Parathyroid adenoma (tissue), 2 donors: ENCODE measurements around the gene PRMT5.
A peak's percentile ranks its signal among the peaks of the same experiment; 100 is the strongest.

Experiments
- H2AFZ ChIP-seq: fragments of 300-600 bp; sonication (generic); one replicate; pipeline ENCODE4 v1.7.0; 2017; ENCODE audit warnings: antibody characterized with exemption, mild to moderate bottlenecking
- H3K27ac ChIP-seq: fragments of 300-600 bp; sonication (generic); one replicate; pipeline ENCODE4 v1.7.0; 2017
- H3K27me3 ChIP-seq: fragments of 300-600 bp; sonication (generic); one replicate; pipeline ENCODE4 v1.7.0; 2017; ENCODE audit warnings: low read length; ENCODE audit not compliant: control insufficient read depth, insufficient read depth
- H3K36me3 ChIP-seq: fragments of 300-600 bp; sonication (generic); one replicate; pipeline ENCODE4 v1.7.0; 2017; ENCODE audit warnings: low read length; ENCODE audit not compliant: control insufficient read depth, insufficient read depth
- H3K4me1 ChIP-seq: fragments of 300-600 bp; sonication (generic); one replicate; pipeline ENCODE4 v1.7.0; 2017; ENCODE audit warnings: control low read depth
- H3K4me2 ChIP-seq: fragments of 300-600 bp; sonication (generic); one replicate; pipeline ENCODE4 v1.7.0; 2017; ENCODE audit warnings: low read length
- H3K4me3 ChIP-seq: fragments of 300-600 bp; sonication (generic); one replicate; pipeline ENCODE4 v1.7.0; 2017; ENCODE audit warnings: low read depth, low read length
- H3K79me2 ChIP-seq: fragments of 300-600 bp; sonication (generic); one replicate; pipeline ENCODE4 v1.7.0; 2017; ENCODE audit warnings: control low read depth
- H3K9ac ChIP-seq: fragments of 300-600 bp; sonication (generic); one replicate; pipeline ENCODE4 v1.7.0; 2017; ENCODE audit warnings: mild to moderate bottlenecking
- H3K9me3 ChIP-seq: fragments of 300-600 bp; sonication (generic); one replicate; pipeline ENCODE4 v1.7.0; 2017; ENCODE audit warnings: low read length; ENCODE audit not compliant: control insufficient read depth
- CTCF ChIP-seq: fragments of 300-600 bp; sonication (generic); IDR thresholded peaks from one replicate; pipeline ENCODE4 v1.7.0; 2017; ENCODE audit warnings: antibody characterized with exemption, mild to moderate bottlenecking
- donor health status: primary hyperparathyroidism.

The PRMT5 gene

GRCh38 chr14:22872833-22873520 is 56.2 kb downstream of the PRMT5 start:
- Histone ChIP-seq H3K4me2 (peak overlapping the region; percentile 67), H3K27ac (peak overlapping the region; percentile 94), H3K27me3 (no peaks in the 10 kb centered on the region), H3K4me1 (peaks cover 12% of the 10 kb centered on the region), H3K9ac (peak overlapping the region; percentile 50), H3K79me2 (peaks cover 2% of the 10 kb centered on the region), H3K36me3 (no peaks in the 10 kb centered on the region), H3K9me3 (no peaks in the 10 kb centered on the region), H2AFZ (peak overlapping the region; percentile 85), H3K4me3 (peak overlapping the region; percentile 88)
- no peak for TF ChIP-seq CTCF

DNA sequence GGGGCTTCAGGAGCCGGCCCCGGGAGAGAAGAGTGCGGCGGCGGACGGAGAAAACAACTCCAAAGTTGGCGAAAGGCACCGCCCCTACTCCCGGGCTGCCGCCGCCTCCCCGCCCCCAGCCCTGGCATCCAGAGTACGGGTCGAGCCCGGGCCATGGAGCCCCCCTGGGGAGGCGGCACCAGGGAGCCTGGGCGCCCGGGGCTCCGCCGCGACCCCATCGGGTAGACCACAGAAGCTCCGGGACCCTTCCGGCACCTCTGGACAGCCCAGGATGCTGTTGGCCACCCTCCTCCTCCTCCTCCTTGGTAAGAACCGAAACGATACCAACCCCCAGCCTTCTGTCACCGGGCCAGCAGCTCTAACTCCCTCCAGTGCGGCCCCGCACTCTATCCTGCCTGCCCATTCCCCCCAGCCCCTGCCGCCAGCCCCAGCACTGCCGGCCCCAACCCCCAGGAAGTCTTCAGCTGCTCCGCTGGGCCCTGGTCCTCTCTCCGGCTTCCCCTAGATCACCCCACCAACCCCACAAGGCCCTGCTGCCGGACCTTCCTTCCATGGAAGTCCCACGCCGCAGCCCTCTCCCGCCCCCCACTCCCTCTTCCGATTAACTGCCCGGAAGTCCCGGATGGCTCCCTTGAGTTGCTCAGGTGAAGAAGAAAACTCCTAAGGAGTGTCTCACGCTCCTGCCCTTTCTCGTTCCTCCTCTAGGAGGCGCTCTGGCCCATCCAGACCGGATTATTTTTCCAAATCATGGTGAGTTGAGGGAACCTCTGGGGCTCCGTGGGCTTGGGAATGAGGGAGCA is 56.9 kb downstream of the PRMT5 start:
- peak overlapping the region; percentile 50 for H3K9ac ChIP-seq
- peak overlapping the region; percentile 94 for H3K27ac ChIP-seq
- H3K9me3 ChIP-seq, result no peaks in the 10 kb centered on the region
- H3K4me3 ChIP-seq, result peak overlapping the region; percentile 88
- peaks cover 12% of the 10 kb centered on the region for H3K4me1 ChIP-seq
- peaks cover 2% of the 10 kb centered on the region for H3K79me2 ChIP-seq
- H3K27me3 ChIP-seq, result no peaks in the 10 kb centered on the region
- no peaks in the 10 kb centered on the region for H3K36me3 ChIP-seq
- H2AFZ ChIP-seq, result peak overlapping the region; percentile 85
- peak; percentile 99 for TF ChIP-seq CTCF
- peak overlapping the region; percentile 67 for H3K4me2 ChIP-seq

DNA sequence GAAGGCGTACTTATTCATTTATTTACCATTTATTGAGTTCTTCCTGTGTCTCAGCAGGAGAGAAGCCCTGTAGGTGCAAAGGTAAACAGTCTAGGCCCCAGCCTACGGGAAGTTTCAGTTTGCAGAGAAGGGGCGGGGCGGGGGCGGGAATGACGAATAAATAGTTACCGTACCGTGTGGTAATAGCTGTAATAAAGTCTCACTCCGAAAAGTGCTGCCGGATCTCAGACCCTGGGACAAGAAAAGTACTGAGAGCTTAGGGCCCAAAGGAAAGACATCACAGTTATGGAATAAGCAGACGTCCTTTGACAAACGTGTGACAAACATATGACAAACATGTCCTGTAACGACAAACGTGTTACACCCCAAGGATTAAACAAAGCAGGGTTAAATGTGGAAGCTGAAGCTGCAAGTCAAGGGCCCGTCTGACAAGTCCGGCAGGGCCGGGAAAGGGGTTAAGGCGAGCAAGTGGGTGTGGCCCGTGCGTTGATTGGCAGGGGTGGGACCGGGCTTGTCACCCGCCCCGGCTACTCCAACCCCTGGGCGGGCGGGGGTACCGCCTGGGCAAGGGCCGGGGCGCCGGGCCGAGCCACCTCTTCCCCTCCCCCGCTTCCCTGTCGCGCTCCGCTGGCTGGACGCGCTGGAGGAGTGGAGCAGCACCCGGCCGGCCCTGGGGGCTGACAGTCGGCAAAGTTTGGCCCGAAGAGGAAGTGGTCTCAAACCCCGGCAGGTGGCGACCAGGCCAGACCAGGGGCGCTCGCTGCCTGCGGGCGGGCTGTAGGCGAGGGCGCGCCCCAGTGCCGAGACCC is 57.7 kb downstream of the PRMT5 start, which contains the start of gene LRP10:
Gene LRP10, plus strand, starts transcription at position 517 of the 809 bp plus-strand sequence. CDS start 564 bp downstream, outside the sequence.
- H3K4me1 ChIP-seq, result peaks cover 12% of the 10 kb centered on the region
- H3K9ac ChIP-seq, result peak within 1 kb of the TSS; percentile 50
- peak within 1 kb of the TSS; percentile 88 for H3K4me3 ChIP-seq
- peaks cover 2% of the 10 kb centered on the region for H3K79me2 ChIP-seq
- no peaks in the 10 kb centered on the region for H3K9me3 ChIP-seq
- H2AFZ ChIP-seq, result peak within 1 kb of the TSS; percentile 85
- no peaks in the 10 kb centered on the region for H3K36me3 ChIP-seq
- peak within 1 kb of the TSS; percentile 94 for H3K27ac ChIP-seq
- H3K4me2 ChIP-seq, result peak within 1 kb of the TSS; percentile 67
- H3K27me3 ChIP-seq, result no peaks in the 10 kb centered on the region
- peak; percentile 13 for TF ChIP-seq CTCF

- Histone ChIP-seq H3K36me3 (no peaks in the 10 kb centered on the region), H3K9me3 (no peaks in the 10 kb centered on the region), H3K9ac (peak overlapping the region; percentile 13), H3K79me2 (peaks cover 2% of the 10 kb centered on the region), H3K4me2 (peak overlapping the region; percentile 67), H3K4me1 (peaks cover 12% of the 10 kb centered on the region), H3K27ac (peak overlapping the region; percentile 94), H3K27me3 (no peaks in the 10 kb centered on the region), H2AFZ (peak overlapping the region; percentile 85), H3K4me3 (peak overlapping the region; percentile 88)
- TF ChIP-seq CTCF, result no peak
Measured at GRCh38 chr14:22870811-22871223, 58.4 kb downstream of the PRMT5 start.
